ENCODE measurements around the gene CLEC16A.

The CLEC16A gene

DNA sequence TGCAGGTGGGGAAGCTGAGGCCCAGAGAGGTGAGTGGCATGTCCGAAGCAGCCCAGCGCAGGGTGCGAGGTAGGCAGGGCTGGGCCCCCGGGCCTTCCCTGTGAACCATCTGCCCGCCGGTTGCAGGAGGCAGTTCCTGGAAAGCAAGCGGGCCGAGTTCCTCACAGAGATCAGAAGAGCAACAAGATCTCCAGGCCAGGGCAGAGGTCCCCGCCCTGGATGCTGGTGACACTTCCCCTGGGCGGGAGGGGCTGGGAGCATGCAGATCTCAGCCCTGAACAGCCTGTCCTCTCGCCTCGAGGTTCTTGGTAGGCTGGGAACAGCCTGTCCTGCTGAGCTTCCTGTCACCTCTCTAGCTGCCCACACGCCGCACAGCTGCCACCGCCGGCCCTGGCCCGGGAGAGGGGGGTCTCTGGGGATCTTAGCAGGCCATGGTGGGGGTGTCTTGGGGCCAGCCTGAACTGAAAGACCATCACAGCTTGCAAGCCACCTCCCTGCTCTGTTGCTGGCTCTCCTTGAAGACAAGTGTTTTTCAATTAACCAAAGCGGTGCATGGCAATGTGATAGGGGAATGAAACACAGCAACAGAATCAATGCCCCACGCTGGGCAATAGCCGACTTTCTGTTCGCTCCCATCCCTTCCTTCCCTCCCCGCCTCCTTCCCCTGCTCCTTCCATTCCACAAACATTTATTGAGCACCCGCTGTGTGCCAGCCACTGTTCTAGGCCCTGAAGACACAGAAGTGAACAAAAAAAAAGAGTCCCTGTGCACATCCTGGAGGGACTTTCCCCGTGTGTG is 279.9 kb downstream of the CLEC16A start:
- ChIA-PET POLR2A (ENCODE audit: low non-redundant PET) (no interaction called here), CTCF (no interaction called here)
- no peak overlapping the region for H3K27ac ChIP-seq
- TF ChIP-seq, protein P1, sequence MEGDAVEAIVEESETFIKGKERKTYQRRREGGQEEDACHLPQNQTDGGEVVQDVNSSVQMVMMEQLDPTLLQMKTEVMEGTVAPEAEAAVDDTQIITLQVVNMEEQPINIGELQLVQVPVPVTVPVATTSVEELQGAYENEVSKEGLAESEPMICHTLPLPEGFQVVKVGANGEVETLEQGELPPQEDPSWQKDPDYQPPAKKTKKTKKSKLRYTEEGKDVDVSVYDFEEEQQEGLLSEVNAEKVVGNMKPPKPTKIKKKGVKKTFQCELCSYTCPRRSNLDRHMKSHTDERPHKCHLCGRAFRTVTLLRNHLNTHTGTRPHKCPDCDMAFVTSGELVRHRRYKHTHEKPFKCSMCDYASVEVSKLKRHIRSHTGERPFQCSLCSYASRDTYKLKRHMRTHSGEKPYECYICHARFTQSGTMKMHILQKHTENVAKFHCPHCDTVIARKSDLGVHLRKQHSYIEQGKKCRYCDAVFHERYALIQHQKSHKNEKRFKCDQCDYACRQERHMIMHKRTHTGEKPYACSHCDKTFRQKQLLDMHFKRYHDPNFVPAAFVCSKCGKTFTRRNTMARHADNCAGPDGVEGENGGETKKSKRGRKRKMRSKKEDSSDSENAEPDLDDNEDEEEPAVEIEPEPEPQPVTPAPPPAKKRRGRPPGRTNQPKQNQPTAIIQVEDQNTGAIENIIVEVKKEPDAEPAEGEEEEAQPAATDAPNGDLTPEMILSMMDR (conservative IDR thresholded peaks at IDR 0.05; ENCODE audit: low read depth), result no peak
- DNase-seq (ENCODE audit: low spot score), result no peak

DNA sequence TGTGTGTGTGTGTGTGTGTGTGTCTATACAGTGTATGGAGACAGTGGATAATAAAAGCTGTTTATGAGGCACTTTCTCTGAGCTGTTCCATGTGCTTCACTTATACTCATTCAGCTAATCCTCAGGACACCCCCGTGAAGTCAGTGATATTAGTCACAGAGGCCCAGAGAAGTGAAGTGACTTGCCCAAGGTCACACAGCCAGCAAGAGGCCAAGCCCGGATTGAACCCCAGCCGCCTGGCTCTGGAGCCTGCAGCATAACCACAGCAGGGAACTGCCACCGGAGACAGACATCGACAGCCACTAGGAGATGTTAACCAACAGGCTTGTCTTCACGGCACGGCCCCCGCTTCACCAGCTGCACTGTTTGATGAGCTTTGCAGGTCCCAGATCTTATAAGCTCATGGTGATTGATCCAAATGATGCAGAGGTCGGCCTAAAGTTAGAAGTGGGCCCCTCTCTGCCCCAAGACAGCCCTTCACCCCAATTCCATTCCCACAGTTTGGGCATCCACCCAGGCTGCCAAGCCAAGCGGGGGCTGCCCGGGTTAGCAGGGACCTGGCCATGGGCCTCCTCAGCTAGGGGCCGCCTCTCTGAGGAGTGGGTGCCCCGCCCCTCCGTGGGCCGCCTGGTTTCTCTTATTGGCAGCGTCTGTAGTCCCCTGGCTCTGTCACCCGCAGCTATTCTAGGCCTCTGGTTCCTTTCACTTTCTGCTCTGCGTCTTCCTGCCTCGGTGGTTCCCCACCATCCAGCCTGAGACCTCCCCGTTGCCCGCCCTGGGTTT is 280.7 kb downstream of the CLEC16A start:
- no peak for DNase-seq (ENCODE audit: low spot score)
- CTCF ChIA-PET, result interaction anchor here (0.9 kb wide), 1 partner anchor 25 kb away, joined by 3 read pairs; no protein-coding TSS in a partner anchor
- TF ChIP-seq, protein P1 (conservative IDR thresholded peaks at IDR 0.05; ENCODE audit: low read depth), result no peak
- POLR2A ChIA-PET (ENCODE audit: low non-redundant PET), result no interaction called here
- H3K27ac ChIP-seq, result no peak overlapping the region

DNA sequence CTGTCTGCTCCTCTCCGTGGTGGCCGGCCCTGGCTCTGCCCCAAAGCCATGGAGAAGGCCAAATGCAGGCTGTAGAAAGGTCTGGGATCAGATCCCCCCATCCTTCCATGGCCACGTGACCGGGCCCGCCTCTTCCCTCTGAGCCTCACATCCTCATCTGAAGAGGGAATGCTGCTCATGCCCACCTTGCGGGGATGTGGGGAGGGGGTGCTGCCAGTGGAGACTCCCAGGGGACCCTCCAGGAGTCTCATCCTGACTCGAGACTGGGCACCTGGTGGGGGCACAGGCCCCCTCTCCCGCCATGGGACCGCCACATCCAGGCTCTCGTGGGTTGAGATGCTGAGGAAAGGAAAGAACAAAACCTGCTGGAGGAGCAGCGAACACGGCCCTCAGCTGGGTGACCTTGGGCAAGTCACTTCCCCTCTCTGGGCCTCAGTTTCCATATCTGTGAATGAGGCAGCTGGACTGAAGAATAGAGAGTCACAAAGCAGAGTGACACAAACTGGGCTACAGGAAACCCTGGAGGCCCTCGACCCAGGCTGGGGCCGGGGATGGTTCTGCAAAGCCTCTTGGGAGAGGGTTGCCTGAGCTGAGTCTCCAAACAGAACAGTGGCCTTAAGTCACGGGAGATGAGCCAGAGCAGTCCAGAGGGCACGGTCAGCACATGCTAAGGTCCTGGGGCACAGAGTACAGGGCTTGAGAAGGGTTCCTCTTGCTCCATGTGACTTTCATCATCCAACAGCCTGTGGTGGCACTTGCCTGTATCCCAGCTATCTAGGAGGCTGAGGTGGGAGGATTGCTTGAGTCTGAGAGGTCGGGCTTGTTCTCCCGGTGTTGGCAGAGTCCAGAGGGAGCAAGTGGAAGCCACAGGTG is 281.5 kb downstream of the CLEC16A start:
- DNase-seq (ENCODE audit: low spot score), result no peak
- ChIA-PET CTCF (interaction anchor here (0.9 kb wide), 1 partner anchor 25 kb away, joined by 3 read pairs; no protein-coding TSS in a partner anchor), POLR2A (ENCODE audit: low non-redundant PET) (no interaction called here)
- H3K27ac ChIP-seq, result no peak overlapping the region
- TF ChIP-seq, protein P1 (conservative IDR thresholded peaks at IDR 0.05; ENCODE audit: low read depth), result no peak

DNA sequence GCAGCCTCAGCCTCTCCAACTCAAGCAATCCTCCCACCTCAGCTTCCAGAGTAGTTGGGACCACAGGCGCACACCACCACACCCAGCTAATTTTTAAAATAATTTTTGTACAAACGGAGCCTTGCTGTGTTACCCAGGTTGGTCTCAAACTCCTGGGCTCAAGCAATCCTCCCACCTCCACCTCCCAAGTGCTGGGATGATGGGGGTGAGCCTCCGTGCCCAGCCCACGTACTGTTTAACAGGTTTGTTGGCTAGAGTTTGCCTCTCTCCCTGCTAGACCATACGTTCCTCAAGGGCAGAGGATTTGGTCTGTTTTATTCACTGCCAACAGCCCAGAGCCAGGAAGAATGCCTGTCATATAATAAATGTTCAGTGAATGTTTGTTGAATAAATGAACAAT is 285.1 kb downstream of the CLEC16A start:
- ChIA-PET POLR2A (ENCODE audit: low non-redundant PET) (no interaction called here), CTCF (no interaction called here)
- DNase-seq (ENCODE audit: low spot score), result no peak
- H3K27ac ChIP-seq, result no peak overlapping the region
- TF ChIP-seq, protein P1 (conservative IDR thresholded peaks at IDR 0.05; ENCODE audit: low read depth), result no peak

DNA sequence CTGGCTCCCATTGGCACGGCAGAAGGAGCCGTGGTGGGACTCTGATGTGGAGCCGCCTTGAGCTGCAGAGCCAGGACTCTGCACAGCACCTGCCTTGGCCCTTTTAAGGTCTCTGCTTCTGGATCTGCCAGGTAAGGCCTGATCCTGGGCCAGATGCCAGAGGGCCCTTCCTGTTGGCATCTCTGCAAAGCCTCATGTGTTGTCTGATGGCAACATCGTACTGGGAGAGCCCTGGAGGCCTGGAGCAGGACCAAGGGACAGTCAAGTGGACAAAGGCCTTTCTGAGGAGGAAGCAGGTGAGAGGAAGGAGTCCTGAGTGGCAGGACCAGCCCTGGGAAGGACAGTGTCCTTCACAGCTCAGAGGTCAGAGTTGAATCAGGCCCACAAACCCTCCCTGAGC is 285.5 kb downstream of the CLEC16A start:
- H3K27ac ChIP-seq, result no peak overlapping the region
- no peak for DNase-seq (ENCODE audit: low spot score)
- CTCF ChIA-PET, result interaction anchor here (0.6 kb wide), 1 partner anchor 63 kb away, joined by 3 read pairs; no protein-coding TSS in a partner anchor
- TF ChIP-seq, protein P1 (conservative IDR thresholded peaks at IDR 0.05; ENCODE audit: low read depth), result no peak
- POLR2A ChIA-PET (ENCODE audit: low non-redundant PET), result no interaction called here

Data from RWPE1 (cell line).